Kidney epithelial cell (primary cell): ENCODE results near the gene LYZL6. TPM values are rescaled to one million over a fixed set of nuclear protein-coding genes. Genes with fewer than 3 reads are reported as not detected.

Source experiments
- DNase-seq: peaks from one replicate; pipeline ENCODE4 v3.0.0-alpha.2; 2010; ENCODE audit warnings: low read depth
- H3K27me3 ChIP-seq: 2 replicates; pipeline ENCODE4 v1.6.0; 2011; ENCODE audit warnings: low read length; ENCODE audit not compliant: control insufficient read depth, insufficient read depth
- H3K36me3 ChIP-seq: 2 replicates; pipeline ENCODE4 v1.5.1; 2011; ENCODE audit warnings: low read length; ENCODE audit not compliant: control insufficient read depth, insufficient read depth
- H3K4me3 ChIP-seq: 2 replicates; pipeline ENCODE4 v1.5.1; 2011; ENCODE audit warnings: low read depth, mild to moderate bottlenecking, control low read depth, low read length
- total RNA-seq: library from RNA; depleted of rRNA; stranded (reverse); fragments of >200 nt; gene quantifications from 2 replicates; pipeline ENCODE4 v1.2.3, GENCODE V29; 2015
- TF ChIP-seq, protein P1 (sequence below): IDR thresholded peaks from 2 replicates; pipeline ENCODE4 v1.5.1; 2011; ENCODE audit warnings: mild to moderate bottlenecking, moderate library complexity, low read length, control low read depth, inconsistent platforms; ENCODE audit not compliant: insufficient read depth, poor library complexity, severe bottlenecking

Gene LYZL6
- total RNA-seq, 1 donor from 2014 or later, result not detected

DNA sequence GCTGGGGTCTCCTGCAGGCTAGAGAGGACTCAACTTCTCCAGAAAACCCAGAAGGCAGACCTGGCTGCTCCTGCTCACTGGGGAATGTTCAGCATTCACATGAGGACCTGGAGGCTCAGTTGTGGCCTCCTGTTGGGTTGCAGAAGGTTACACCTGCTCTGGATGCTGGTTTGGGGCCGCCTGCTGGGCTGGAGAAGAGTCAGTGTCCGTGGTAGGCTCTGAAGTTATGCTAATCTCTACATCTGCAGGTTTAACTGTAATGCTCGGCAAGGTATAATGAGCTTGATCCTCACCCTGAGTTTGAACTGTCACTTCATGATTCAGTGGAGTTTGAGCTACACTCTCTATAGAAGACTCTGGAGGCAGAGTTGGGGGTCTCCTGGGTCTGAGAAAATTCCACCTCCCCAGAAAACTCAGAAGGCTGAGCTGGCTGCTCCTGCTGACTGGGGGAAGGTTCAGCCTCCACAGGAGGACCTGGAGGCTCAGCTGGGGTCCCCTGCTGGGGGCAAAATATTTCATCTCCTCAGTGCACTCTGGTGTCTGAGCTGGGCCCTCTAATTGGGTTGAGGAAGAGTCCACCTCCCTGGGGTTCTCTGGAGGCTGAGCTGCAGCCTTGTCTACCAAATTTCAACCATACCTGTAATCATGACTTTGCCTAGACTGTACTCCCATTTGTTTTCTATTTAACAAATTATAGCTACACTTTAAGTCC, 36.4 kb downstream of the LYZL6 start:
- DNase-seq, result no peak
- Histone ChIP-seq H3K27me3 (peaks cover 2% of the 10 kb centered on the region), H3K4me3 (no peak overlapping the region), H3K36me3 (no peaks in the 10 kb centered on the region)
- TF ChIP-seq, protein P1, sequence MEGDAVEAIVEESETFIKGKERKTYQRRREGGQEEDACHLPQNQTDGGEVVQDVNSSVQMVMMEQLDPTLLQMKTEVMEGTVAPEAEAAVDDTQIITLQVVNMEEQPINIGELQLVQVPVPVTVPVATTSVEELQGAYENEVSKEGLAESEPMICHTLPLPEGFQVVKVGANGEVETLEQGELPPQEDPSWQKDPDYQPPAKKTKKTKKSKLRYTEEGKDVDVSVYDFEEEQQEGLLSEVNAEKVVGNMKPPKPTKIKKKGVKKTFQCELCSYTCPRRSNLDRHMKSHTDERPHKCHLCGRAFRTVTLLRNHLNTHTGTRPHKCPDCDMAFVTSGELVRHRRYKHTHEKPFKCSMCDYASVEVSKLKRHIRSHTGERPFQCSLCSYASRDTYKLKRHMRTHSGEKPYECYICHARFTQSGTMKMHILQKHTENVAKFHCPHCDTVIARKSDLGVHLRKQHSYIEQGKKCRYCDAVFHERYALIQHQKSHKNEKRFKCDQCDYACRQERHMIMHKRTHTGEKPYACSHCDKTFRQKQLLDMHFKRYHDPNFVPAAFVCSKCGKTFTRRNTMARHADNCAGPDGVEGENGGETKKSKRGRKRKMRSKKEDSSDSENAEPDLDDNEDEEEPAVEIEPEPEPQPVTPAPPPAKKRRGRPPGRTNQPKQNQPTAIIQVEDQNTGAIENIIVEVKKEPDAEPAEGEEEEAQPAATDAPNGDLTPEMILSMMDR, result no peak

DNA sequence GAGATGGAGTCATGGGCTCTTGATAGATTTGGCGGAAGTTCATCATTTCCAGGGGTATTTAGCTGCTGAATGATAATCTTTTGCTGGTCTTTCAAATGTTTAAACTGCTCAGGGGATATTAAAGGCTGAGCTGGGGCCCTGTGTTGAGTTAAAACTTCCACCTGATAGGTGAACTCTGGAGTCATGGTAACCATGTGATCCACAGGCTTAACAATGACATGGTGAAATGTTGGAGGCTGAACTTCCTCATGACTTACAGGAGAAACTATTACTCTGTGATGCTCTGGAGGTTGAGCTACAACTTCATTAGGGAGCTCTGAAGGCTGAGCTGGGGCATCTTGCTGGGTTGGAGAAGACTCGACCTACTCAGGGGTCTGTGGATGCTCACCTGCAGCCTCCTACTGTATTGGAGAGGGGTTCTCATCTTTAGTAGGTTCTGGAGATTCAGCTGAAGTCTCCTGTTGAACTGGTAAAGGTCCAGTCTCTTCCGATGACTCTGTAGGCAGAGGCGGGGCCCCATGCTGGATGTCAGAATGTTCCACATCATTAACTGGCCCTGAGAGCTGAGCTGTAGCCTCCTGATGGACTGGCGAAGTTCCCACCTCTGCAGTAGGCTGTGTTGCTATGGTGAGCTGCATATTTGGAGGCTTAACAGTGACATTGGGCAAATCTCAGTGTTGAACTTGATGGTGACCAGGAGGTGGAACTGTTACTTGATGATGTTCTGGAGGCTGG, 37.2 kb downstream of the LYZL6 start:
- Histone ChIP-seq H3K4me3 (no peak overlapping the region), H3K27me3 (peaks cover 2% of the 10 kb centered on the region), H3K36me3 (no peaks in the 10 kb centered on the region)
- no peak for DNase-seq
- TF ChIP-seq, protein P1, result no peak

DNA sequence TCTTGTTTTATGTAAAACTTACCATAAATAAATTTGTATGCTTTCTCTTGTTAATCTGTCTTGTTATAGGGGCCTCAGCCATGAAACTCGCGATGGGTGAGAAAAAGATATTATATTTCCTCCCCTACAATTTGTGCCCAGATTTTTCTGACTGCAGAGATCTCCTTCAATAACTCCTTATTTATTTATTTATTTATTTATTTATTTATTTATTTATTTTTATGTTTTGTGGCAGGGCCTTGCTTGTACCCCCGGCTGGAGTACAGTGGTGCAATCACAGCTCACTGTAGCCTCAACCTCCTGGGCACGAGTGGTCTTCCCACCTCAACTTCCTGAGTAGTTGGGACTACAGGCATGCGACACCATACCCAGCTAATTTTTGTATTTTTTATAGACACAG, 40.1 kb downstream of the LYZL6 start:
- no peak overlapping the region for H3K4me3 ChIP-seq
- TF ChIP-seq, protein P1, result no peak

DNA sequence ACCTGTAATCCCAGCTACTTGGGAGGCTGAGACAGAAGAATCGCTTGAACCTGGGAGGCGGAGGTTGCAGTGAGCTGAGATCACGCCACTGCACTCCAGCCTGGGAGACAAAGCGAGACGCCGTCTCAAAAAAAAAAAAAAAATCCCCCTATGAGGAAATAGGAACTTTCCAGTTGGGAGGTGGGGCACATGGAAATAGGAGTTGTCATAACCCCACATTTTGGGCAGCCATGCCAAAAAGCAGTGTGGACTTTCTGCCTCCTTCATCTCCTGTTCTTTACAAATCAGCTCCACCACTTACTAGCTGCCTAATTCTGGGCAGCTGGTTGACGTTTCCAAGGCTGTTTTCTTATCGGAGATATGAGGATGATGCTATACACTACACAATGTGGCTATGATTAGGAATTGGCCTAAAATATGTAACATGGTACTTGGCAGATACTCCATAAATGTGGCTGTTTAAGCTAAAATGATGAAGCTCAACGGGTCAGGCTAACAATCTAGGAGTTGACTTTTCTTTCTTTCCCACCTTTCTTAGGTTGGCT, 41.8 kb downstream of the LYZL6 start:
- H3K27me3 ChIP-seq, result no peaks in the 10 kb centered on the region
- TF ChIP-seq, protein P1, result no peak
- H3K4me3 ChIP-seq, result no peak overlapping the region
- DNase-seq, result no peak
- no peaks in the 10 kb centered on the region for H3K36me3 ChIP-seq

More for the DNA sequence above, 40.1 kb downstream of the LYZL6 start:
- DNase-seq, result no peak
- Histone ChIP-seq H3K36me3 (no peaks in the 10 kb centered on the region), H3K27me3 (no peaks in the 10 kb centered on the region)

DNA sequence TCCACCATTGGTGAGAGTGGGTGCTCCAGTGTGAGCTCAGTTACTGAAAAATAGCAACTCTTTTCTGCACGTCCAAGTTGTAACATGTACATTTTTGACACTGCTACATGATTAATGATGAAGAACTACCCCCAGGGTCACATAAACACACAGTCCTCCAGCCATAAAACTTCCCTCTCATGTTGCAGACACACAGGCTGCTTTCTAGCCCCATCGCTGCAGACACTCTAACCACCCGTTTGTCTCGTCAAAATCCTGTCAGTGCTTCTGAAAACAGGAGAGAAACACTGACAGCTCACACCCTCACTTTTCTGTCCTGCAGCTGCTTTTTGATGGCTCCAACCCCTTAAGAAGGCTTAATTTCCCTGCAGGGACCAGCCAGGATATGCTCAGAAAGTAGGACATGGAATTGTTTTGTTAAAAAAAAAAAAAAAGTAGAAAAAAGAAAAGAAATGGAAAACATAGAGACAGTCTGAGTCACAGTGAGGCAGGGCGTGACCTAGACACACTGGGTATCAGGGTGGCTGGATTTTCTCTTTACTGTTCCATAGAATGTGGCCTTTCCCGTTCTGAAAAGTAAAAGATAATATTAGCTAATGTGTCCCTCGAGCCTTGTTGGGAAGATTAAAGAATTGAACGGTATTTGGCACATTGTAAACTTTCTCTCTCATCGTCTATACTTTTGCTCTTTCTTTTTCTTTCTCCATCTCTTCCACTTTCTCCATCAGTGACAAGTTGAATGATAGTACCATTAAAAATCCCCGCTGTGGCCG, 42.6 kb downstream of the LYZL6 start:
- Histone ChIP-seq H3K4me3 (no peak overlapping the region), H3K27me3 (no peaks in the 10 kb centered on the region)

More for the DNA sequence above, 42.6 kb downstream of the LYZL6 start:
- TF ChIP-seq, protein P1, result no peak
- H3K36me3 ChIP-seq, result no peaks in the 10 kb centered on the region
- no peak for DNase-seq
